Middle frontal gyrus (tissue), 1 donor: ENCODE measurements around the gene KCNH2.

Experiments used
- DNase-seq: peaks from one replicate; pipeline ENCODE4 v3.0.0-alpha.2; 2015; ENCODE audit warnings: low spot score; ENCODE audit errors: extremely low spot score

The KCNH2 gene

GRCh38 chr7:150961510-150962289 lies 16.4 kb downstream of the KCNH2 start:
- no peak for DNase-seq

DNA sequence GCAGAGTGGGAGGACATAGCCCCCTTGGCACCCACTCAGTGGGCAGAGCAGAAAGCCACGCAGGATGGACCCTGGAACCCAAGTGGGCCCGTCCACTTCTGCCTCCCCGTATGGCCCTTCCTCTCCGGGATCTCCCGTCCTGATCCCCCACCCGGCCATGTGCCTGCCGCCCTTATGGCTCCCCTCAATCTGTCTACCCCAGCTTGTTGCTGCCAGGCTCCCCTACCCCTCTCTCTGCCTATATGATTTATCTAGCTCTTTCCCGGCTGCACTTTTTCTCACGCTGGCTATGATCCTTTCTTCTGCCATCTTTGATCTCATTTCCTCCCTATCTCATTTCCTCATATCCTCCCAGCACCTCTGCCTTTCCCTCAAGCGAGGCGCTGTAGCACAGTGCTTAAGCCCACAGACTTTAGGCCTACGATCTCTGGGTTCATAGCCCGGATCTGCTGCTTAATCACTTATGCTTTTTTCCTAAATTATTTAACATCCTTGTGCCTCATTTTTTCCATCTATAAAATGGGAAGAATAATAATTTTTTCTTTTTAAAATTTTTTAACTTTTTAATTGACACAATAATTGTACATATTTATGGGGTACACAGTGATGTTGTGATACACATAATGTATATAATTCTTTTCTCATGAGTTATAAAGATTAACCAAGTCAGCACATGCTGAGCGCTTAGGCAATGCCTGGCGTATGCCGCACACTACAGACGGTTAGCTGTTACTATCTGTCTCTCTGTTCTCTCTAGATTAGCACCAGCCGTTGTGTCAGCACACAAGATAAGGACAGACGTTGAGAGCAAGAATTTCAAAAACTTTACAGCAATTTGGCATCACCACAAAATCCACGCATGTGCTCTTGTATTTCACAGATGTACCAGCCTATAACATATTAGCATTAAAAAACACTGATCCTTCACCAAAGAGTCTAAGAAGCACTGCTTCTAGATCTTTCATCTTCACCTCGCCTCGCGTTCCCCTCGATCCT lies 18.1 kb downstream of the KCNH2 start:
- no peak for DNase-seq

- DNase-seq = no peak
These were observed 19.0 kb downstream of the KCNH2 start for GRCh38 chr7:150959081-150959480.

GRCh38 chr7:150958597-150958996 lies 19.5 kb downstream of the KCNH2 start:
- DNase-seq = no peak

GRCh38 chr7:150958062-150958552 lies 20.0 kb downstream of the KCNH2 start:
- DNase-seq = no peak

DNA sequence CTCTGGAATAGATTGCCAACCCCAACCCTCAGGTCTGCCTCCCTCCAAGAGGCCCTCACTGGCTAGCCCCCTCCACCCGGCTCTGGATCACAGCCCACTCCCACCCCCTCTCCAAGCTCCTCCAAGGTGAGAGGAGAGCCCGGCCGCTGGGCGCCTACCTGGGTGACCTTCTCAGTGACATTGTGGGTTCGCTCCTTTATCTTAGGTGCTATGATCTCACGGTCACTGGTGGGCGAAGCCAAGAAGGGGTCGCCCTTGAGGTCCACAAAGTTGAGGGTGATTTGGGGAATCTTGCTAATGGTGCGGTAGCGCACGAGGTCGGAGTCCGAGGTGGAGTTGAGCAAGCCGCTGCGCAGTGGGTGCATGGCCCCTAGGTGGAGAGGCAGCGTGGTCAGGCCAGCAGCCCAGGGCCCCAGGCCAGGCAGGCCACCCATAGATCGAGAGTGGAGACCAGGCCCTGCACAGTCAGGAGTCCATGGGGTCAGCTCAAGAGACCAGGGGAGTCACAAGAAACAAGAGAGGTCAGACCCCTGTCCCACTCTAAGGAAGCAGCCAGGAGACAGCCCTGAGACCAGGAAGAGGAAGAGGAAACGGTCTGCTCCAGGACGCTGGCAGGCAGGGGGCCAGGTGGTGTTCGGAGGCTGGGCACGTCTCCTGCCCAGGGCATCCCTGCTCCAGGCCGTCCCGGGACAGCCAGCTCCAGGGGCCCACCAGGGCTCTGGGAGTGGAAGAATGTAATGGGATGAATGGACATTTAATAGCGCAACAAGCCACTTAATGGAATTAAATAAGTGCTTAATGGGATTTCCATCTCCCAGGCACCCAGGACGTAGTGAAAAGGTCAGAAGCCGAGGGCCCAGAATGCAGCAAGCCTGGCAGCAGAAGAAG lies 20.7 kb downstream of the KCNH2 start:
- no peak for DNase-seq

DNA sequence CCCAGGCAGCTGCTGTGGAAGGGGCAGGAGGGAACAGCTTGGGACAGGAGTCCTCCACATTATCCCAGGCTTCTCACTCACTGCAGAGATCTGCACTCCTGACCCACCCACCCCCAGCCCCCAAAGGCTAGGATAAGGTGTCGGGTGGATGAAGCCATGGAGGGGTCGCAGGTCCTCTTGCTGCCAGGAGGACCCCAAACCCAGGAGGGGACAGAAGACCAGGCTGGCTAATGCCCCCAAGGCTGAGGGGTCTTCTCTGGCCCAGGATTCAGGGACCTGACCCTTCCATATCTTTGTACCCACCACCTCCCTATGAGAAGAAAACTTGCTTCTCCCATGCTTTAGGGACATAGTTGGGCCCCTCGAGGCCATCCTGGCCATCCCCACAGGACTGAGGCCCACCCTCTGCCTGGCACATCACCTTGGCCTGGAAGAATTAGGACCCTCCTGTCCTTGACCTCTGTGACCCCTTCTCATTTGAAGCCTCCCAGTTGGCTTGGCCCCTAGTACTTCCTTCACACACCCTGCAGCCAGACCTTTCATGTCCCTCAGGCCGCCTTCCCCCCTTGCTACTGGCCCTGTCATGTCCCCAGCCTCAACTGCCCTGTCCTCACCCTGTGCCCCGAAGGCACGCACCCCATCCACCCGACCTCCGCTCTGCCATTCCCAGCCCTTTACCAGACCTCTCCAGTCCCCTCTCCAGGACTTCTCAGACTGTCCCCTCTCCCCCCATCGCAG lies 21.6 kb downstream of the KCNH2 start:
- no peak for DNase-seq

DNA sequence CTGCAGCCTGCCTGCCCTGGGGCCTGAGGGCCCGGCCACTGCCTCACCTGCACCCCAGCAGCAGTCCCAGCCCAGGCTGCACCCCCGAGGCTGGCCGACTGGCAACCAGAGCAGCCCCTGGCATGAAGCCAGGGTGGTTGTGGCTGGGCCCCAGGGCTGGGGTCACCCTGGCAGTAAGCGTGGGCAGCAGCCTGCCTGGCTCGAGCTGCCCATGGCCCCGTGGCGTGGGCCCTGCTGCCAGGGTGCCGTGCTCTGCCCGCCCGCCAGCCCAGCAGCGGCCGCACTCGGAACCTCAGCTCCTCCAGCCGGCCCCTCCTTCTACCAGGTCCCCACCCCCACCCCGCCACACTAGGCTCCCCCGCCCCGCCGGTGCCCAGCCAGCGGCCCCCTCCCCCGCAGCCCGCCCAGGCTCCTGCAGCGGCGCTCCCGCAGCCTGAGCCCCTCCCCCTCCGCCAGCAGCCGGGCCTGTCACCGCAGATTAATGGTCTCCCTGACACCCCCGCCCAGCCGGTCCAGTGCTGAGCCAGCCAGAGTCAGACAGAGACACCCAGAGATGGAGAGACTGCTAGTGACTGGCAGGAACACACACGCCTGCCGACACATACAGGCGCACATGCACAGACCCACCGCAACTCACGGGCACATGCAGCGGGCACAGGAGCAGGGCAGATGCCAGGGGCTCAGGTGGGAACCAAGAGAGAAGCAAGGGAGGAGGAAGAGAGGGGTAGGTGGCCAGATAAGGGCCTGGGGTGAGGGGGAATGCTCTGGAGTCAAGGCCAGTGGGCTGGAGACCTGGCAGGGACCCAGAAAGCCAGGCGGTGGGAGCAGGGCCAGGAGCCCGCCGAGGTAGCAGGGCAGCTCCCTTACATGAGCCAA lies 22.4 kb downstream of the KCNH2 start:
- DNase-seq = no peak

DNA sequence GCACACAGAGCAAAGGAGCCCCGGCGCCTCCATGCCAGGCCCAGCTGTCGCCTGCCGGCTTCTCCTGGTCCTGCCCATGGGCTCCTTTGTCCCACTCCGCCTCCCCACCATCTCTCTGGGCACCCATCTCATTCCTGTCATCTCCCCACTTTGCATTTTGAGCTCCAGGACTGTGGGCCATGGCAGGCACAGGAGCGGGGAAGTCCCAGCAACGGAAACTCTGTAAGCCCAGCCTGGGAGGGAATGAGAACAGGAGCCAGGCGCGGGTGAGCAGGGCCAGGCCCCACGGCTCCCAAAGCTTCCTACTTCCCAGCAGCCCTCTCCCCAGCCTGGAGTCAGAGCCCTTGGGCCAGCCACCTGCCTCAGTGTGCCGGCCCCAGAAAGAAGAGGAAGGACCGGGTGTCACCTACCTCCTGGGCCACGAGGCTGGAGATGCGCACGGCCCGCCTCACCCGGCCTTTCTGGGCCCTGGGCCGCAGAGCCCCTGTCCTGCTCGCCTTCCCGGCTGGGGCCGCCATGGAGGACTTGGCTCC lies 23.1 kb downstream of the KCNH2 start:
- DNase-seq = no peak

DNA sequence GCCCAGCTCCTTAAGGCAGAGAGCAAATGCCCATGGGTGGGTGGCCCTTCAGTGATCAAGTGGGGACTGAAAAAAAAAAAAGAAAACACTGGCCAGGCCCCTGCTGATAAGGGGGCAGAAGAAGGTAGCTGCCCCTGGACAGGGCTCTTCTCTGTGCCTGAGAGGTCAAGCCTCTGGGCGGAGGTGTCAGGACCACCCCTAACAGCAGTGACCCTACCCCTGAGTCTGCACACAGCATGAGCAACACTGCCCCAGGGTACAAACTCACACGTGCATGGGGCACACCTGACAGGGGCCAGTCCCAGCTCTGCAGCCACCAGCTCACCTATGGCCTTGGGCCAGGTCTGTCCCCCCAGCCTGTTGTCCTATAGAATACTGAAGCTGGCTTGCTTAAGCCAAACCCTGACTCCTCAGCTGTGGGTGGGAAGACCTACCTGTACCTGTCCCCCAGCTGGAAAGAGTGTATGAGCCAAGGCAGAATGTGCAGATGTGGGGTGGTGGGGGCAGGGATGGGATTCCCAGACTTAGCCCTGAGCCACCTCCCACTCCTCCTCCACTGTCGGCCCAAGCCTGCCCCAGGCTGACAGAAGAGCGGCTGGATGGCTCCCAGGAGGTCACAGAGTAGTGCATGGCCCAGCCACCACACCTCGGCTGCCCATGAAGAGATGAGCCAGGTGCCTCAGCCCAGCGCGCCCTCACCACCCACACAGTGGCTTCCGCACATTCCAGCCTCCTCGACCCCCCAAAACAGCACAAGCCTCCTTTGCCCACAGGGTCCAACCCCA lies 23.7 kb downstream of the KCNH2 start:
- DNase-seq = no peak

- DNase-seq = no peak
These were observed 24.8 kb downstream of the KCNH2 start for GRCh38 chr7:150953061-150953997.

GRCh38 chr7:150952331-150953050 lies 25.6 kb downstream of the KCNH2 start:
- no peak for DNase-seq

DNA sequence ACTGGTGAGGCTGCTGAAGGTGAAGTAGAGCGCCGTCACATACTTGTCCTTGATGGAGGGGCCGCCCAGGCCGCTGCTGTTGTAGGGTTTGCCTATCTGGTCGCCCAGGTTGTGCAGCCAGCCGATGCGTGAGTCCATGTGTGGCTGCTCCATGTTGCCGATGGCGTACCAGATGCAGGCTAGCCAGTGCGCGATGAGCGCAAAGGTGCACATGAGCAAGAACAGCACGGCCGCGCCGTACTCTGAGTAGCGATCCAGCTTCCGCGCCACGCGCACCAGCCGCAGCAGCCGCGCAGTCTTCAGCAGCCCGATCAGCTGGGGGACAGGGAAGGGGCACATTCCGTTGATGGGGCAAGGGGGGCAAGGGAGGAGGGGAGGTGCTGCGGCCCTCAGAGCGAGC lies 26.6 kb downstream of the KCNH2 start:
- DNase-seq = no peak

DNA sequence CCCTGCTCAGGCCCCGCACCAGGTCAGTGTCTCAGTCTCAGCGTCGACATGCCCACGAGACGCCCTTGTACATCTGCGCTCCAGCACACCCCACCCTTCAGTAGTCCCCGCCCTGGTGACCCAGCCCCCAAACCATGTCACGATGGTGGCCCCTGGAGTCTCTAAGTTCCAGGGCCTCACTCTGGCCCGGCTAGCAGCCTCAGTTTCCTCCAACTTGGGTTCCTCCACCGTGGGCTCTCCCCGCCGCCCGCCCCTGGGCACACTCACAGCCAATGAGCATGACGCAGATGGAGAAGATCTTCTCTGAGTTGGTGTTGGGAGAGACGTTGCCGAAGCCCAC lies 27.0 kb downstream of the KCNH2 start:
- no peak for DNase-seq

- no peak for DNase-seq
These were observed 27.5 kb downstream of the KCNH2 start for GRCh38 chr7:150950496-150951180.

DNA sequence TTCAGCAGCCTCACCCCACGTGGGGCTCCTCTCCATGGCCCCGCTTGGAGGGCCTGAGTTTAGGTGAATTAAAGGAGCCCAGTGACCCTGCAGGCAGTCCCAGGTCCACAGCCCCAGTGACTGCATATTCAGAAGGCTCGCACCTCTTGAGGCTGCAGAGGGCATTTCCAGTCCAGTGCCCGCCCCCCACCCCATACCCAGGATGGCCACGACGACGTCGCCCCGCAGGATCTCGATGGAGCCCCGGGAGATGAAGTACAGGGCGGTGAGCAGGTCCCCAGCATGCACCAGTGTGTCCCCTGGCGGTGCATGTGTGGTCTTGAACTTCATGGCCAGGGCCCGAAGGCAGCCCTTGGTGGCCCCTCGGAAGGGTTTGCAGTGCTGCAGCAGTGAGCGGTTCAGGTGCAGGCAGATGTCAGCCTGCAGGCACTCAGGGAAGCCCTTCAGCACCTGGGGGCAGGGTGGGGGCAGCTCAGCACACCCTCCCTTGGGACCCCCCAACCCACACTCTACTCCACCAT lies 28.1 kb downstream of the KCNH2 start:
- DNase-seq = no peak
